ENCODE data around the gene ZNF747.

The ZNF747 gene

DNA sequence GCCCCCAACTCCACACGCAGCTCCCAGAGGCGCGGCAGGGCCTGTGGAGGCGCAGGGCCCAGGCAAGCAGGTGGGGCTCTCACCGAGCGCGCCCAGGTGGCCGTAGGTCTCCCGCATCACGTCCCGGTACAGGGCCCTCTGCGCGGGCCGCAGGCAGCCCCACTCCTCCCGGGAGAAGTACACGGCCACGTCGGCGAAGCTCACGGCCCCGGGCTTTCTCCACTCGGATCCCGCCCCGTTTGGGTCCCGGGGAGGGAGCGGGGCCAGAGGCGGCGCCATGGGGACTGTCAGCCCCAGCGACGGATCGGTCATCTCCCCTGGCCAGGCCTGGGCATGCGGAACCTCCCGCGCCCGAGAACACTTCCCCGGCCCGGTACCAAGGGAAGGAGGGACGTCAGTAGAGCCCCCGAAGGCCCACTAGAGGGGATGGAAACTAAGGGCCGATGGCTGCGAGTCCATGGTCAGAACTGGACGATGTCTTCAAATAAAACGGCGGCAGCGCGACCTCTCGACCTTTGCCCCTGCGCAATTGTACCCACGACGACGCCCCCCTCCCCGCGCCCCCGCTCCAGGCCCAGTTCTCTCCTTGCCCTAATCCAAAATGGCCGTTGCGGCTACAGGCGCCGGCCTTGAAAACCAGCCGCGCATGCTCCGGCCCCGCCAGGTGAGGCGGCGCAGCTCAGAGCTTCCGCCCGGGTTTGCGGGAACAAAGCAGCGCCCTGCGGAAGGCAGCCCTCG, at the start of gene ZNF747:
Gene ZNF747 (minus strand): TSS at position 491 of the 738 bp plus-strand sequence. CDS start 179 bp downstream, at position 312.
- no peak for DNase-seq (ENCODE audit: low read depth)

DNA sequence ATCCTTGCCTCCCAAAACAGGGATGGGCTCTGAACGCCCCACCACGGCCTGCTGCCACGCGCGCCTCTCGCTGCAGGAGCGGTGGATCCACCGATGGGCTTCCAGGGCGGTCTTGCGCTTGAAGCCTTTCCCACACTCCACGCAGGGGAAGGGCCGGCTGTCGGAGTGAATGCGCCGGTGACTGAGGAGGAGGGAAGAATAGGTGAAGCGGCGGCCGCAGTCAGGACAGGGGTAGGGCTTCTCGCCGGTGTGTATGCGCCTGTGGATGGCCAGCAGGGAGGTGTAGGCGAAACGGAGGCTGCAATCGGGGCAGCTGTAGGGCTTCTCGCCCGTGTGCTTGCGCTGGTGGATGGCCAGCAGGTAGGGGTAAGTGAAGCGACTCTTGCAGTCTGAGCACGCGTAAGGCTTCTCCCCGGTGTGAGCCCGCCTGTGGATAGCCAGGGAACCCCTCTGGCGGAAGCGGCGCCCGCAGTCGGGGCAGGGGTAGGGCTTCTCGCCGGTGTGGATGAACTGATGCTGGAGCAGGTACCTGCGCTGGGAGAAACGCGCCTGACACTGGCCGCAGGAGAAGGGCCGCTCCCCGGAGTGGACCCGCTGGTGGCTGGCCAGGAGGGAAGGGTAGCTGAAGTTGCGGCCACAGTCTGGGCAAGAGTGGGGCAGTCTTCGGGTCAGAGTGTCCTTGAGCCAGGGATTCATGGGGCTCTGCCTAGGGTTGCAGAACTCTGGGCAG, 48.1 kb upstream of the ZNF747 start:
- DNase-seq (ENCODE audit: low read depth), result no peak

DNA sequence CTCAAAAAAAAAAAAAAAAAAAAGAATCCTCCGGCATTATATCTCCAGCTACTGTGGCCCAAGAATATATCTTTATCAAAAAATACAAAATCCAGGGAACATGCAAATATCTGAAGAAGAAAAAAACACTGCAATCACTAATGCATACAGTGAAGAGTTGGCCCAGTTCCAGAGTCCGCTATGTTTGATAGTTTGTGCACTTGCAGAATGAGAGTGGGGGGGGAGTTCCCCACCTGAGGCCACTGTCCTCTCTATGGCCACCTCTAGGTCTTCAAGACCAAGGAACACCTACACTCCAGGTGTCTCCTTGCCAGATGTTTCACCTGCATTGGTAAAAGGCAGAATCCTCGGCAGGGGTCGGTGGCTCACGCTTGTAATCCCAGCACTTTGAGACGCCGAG, 46.8 kb upstream of the ZNF747 start:
- DNase-seq (ENCODE audit: low read depth), result no peak

DNA sequence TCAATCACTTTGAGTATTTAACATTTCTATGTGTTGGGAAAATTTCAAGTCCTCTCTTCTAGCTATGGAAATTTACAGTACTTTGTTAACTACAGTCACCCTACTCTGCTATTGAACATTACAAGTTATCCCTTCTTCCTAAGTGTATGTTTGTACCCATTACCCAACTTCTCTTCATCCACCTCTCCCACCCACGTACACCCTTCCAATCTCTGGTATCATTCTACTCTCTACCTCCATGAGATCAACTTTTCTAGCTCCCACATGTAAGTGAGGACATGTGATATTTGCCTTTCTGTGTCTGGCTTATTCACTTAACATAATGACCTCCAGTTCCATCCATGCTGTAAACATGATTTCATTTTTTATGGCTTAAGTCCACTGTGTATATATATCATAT, 40.0 kb upstream of the ZNF747 start:
- DNase-seq (ENCODE audit: low read depth), result no peak

DNA sequence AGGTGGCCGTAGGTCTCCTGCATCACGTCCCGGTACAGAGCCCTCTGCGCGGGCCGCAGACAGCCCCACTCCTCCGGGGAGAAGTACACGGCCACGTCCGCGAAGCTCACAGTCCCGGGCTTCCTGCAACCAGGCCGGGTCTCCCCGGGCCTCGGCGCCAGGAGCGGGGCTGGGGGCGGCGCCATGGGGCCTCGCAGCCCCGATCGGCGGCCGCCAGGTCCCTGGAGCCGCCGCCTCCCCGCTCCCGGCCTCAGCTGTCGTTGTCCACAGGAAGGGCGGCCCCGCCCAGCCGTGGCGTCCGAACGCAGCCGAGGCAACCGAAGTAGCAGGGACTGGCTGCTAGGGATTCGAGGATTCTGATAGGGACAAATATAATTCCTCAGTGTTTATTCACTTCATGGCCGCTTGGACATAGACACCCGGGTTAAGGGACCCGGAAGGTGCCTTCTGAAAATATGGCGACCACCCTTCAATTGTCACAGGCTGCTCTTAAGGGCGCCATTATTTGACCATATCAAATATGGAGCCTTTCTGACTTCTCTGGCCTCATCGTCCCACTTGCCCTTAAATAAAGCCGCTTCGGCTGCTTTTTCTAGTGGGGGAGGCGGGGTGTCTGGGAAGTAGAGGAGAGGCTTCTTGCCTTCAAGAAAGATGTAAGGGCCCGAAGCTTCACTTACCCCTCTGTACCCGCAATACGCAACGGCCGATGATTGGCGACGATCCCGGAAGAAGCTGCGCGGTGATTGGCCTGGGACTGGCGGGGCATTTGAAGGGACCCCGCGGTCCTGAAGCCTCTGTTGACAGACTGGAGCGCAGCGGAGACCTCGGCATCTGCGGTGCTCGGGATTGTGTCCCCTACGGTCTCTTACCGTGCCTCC, 37.0 kb upstream of the ZNF747 start, which contains the start of gene ZNF688:
Gene ZNF688 (minus strand): TSS at position 270 of the 878 bp plus-strand sequence. CDS start 85 bp downstream, at position 185.
- peak; percentile 89 for DNase-seq (ENCODE audit: low read depth)

DNA sequence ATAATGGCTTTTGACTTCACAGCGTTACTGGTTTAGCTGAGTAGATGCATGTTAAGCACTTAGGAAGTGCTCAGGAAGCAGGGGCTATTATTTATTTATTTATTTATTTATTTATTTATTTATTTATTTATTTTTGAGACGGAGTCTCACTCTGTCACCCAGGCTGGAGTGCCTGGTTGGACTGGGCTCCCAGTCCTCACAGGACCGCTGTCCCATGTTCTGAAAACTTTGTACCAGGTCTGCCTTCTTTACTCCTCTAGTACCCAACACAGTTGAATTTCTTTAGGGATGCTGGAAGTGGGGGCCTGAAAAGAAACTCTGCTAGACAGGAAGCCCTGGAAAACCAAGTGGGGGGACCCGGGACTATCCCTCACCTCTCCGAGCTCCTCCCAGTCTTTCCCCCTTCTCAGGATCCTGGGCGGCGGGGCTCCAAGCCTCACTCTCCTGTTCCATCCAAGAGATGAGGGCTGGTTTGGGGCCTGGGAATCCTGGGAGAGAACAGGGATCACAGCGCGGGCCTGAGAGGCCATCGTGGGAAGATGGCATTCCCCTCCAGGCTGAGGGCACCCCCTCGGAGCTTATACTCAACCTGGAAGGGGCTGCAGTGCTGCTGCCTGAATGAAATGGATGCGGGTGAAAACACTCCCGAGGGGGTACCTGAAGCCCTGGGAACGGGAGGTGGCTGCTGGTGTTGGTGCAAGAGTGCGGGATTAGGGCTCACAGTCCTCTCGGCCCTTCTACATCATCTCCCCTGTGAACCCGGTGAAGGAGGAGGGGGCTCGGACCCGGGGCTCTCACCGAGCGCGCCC, 36.2 kb upstream of the ZNF747 start:
- no peak for DNase-seq (ENCODE audit: low read depth)

DNA sequence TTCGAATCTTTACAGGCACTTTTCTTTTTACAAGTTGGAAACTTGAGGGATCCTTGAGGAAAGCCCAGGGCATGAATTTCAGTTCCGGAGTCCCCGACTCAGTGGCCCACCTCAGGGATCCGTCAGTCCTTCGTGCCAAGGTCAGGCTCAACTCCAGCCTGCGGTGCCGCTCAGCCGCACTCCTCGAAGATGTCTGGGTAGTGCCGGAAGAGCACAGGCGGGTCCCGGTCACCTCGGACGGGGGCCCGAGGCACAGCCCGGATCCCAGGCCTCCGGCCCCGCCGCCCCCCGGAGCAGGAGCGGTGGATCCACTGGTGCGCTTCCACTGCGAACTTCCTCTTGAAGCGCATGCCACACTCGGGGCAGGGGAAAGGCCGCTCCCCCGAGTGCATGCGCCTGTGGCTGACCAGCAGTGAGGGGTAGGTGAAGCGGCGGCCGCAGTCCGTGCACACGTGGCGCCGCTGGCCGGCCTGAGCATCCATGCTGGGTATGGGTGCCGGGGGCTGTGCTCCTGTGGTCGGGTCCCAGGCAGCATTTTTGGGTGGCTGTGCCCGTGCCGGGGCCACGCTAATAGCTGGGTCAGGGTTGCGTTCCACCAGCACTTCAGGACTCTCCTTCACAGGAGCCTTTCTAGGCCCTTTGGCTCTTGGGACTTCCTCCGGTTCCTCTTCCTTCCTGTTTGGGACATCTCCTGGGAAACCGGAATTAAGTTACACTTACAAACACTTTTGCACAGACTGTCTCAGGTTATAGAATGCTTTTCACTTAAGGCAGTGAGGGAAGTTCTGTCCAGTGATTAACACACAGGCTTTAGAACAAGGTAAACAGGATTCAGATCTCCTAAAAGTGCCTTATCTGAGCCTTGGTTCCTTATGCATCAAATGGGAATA, 35.3 kb upstream of the ZNF747 start:
- DNase-seq (ENCODE audit: low read depth), result no peak

DNA sequence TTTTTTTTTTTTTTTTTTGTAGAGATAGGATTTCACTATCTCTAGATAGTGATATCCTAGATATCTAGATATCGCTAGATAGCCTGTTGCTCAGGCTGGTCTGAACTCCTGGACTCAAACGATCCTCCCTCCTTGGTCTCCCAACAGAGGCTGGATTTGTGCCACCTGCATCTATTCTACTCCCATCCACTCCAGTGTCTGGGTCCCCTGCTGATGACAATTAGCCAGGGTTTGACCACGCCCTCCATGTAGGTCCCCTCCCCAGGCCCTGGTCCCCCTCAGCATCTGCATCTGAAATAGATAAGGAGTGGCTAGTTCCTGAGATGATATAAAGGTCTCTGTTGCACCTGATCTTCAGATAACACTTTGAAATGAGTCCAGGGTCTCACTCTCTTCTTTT, 34.6 kb upstream of the ZNF747 start:
- DNase-seq (ENCODE audit: low read depth), result no peak

DNA sequence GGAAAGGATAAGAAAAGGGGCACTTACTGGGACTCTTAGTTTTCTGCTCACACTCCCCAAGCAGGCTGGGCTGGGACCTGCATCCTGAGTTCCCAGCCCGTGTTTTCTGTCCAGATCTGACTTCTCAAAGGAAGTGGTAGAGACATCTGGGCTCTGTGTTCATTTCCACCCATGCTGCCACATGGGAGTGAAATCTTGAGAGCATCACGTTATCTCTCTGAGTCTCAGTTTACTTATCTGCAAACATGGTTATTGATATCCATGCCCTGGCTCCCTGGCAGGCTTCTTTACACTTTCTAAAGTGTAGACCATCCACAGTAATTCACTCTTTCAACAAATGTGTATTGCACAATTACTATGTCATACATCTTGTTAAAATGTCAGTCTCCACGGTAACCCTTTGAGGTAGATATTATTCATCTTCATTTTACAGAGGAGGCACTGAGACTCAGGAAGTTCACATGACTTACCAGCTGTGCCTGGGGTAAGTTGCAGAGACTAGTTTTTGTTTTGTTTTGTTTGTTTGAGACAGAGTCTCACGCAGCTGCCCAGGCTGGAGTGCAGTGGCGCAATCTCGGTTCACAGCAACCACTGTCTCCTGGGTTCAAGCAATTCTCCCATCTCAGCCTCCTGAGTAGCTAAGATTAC, 33.5 kb upstream of the ZNF747 start:
- DNase-seq (ENCODE audit: low read depth), result no peak

DNA sequence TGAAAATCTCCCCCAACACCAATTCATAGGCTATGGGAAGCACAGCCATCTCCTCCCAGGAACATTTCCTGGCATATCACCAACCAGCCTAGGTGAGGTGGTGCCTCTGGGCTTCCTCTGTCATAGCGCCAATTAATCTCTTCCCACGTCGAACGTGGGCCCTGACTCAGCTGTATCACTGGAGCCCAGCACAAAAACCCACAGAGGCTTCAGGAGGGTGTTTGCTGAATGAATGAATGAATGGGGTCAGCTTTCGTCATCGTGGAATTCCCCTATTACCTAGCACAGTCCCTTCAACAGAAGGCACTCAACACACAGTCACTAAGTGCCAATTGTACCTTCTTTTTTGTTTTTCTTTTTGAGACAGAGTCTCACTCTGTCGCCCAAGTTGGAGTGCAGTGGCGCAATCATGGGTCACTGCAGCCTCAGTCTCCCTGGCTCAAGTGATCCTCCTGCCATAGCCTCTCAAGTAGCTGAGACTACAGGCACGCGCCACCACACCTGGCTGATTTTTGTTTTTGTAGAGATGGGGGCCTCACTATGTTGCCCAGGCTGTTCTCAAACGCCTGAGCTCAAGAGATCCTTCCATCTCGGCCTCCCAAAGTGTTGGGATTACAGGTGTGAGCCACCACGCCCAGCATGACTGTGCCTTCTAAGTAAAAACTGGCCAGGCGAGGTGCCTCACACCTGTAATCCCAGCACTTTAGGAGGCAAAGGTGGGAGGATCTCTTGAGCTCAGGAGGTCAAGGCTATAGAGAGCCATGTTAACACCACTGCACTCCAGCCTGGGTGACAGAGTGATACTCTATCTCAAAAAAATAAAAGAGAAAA, 32.7 kb upstream of the ZNF747 start:
- no peak for DNase-seq (ENCODE audit: low read depth)

DNA sequence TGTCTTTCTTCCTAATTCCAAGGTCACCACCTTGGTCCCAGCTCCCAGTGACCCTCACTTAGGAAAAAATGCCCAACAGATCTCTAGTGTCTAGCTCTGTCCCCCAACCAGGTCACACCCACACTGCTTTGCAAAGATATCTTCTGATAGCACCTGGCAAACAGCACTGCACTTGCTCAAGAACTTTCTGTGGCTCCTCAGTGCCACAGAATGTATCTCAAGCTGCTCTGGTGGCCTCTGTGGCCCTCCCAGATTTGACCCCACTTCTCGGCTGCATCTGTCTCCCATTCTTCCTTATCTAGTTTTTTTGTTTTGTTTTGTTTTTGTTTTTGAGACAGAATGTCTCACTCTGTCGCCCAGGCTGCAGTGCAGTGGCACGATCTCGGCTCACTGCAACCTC, 31.9 kb upstream of the ZNF747 start:
- no peak for DNase-seq (ENCODE audit: low read depth)

DNA sequence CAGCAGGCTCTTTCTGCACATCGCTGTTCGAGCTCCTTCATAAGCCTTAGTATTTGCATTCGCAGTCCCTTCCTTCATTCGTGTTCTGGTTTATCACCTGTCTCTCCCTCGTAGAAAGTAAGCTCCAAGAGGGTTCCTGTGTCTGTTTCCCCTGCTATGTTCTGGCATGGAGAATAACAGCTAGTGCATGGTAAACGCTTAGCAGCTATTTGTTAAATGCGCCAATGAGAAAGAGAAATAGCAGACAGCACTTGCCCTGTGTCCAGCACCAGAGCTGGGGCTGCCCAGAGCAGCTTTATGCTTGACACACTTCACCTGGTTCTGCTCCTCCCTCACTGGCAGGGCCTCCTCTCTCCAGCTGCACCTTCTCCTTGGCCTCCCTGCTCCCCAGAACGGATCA, 31.3 kb upstream of the ZNF747 start:
- DNase-seq (ENCODE audit: low read depth), result no peak

DNA sequence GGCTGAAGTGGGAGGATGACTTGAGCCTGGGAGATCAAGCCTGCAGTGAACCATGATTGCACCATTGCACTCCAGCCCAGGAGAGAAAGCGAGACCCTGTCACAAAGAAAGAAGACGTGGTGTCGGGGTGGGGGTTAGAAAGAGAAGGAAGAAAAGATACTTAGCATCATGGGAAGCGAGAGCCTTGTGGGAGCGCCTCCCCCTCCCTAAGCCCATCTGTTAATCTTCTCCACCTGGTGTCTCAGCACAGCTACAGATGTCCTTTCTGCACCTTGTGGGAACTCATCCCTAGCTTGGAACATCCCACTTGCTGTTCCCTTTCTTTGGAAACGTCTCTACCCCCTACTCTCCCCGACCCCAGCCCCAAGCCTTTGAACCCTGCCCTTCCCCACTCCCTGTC, 30.9 kb upstream of the ZNF747 start:
- DNase-seq (ENCODE audit: low read depth), result no peak

DNA sequence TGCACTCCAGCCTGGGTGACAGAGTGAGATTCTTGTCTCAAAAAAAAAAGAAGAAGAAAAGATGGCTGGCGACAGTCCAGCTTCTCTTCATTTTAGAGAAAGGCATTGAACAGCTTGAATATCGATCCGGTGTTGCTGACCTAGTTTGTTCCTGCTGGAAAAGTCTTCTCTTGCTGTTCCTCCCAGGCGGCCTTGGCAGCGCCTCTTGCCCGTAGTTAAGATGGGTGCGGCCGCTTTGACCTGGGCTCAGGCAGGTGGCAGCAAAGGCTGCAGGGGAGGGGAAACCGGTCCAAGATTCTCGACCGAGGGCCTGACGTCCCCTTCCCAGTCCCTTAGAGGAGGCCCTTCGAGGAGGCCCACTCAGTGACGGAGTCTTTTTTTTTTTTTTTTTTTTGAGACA, 27.4 kb upstream of the ZNF747 start:
- DNase-seq (ENCODE audit: low read depth), result no peak

DNA sequence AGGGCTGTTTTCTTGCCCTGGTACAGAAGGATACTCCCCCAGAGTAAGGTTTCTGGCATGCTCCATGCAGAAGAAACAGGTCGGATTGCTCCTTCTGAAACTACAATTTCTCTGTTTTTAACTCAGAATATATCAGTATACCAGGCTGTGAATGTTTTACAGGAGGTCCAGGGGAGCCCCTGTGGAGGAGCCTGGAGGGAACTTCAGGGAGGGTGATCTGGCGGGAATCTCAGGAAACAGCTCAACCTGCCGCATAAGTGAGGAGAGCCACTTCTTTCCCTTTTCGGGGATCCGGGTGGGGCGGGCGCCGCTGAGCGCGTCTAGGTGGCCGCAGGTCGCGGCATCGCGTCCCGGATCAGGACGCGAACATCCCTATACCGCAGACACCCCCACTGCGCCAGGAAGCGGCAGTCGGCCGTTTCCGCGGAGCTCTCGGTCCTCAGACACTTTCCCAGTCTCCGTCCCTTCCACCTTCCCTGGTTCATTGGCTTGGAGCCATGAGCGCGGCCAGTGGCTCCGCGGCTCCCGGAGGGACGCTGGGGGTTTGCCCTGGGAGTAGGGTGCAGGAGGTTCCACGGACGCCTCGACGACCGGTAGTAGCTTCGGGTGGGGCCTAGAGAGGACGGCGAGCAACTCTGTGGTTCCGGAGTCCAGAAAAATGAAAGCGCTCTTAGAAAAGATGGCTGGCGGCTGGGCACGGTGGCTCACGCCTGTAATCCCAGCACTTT, 26.6 kb upstream of the ZNF747 start:
- no peak for DNase-seq (ENCODE audit: low read depth)

DNA sequence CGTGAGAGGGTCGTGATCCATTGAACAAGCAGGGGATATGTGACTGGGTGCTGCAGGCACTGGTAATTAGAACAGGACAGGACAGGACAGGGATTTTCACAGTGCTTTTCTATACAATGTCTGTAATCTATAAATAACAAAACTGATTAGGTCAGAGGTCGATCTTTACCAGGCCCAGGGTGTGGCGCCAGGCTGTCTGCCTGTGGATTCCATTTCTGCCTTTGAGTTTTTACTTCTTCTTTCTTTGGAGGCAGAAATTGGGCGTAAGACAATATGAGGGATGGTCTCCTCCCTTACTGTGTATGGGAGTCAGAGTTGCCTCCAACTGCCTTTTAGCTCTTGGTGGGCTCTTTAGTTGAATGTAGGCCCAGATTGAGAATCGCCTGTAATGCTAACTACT, 25.0 kb upstream of the ZNF747 start:
- no peak for DNase-seq (ENCODE audit: low read depth)

DNA sequence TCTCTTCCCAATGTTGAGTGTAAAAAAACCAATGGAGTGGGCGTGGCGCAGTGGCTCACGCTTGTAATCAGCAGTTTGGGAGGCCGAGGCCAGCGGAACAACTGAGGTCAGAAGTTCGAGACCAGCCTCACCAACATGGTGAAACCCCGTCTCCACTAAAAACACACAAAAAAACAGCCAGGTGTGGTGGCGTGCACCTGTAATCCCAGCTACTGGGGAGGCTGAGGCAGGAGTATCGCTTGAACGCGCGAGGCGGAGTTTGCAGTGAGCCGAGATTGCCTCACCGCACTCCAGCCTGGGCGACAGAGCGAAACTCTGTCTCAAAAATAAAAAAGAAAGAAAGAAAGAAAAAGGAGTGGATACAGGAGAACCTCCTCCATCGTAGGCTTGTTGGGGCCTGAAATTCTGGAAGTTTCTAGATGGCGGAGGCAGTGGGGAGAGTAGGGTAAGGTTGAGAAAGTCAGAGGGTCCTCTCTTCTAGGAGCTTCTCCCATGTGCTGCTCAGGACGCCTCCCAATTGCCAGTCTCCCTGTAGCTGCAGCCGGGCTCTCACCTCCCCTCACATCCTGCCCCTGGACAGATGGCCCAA, 24.2 kb upstream of the ZNF747 start:
- DNase-seq (ENCODE audit: low read depth), result no peak
